Osteoblast (primary cell): ENCODE measurements around the gene IARS1. TPM values are rescaled to one million over a fixed set of nuclear protein-coding genes. Genes with fewer than 3 reads are reported as not detected.

Experiments used
- DNase-seq: peaks from one replicate; pipeline ENCODE4 v3.0.0; 2011; ENCODE audit warnings: low spot score, mixed read lengths; ENCODE audit not compliant: insufficient read length; ENCODE audit errors: missing footprints
- H2AFZ ChIP-seq: 2 replicates; pipeline ENCODE4 v1.6.0; 2011; ENCODE audit warnings: mild to moderate bottlenecking, low read length
- H3K27ac ChIP-seq: 2 replicates; pipeline ENCODE4 v1.5.1; 2011; ENCODE audit warnings: mild to moderate bottlenecking, low read depth, low read length, moderate library complexity
- H3K27me3 ChIP-seq: 2 replicates; pipeline ENCODE4 v1.6.0; 2012; ENCODE audit warnings: mild to moderate bottlenecking, control low read depth, inconsistent platforms, low read length, moderate library complexity; ENCODE audit not compliant: insufficient read depth
- H3K36me3 ChIP-seq: 2 replicates; pipeline ENCODE4 v1.5.1; 2011; ENCODE audit warnings: mild to moderate bottlenecking, low read length, control low read depth, moderate library complexity; ENCODE audit not compliant: insufficient read depth
- H3K4me1 ChIP-seq: 2 replicates; pipeline ENCODE4 v1.5.1; 2011; ENCODE audit warnings: mild to moderate bottlenecking, low read length, control low read depth, moderate library complexity; ENCODE audit not compliant: insufficient read depth
- H3K4me2 ChIP-seq: 2 replicates; pipeline ENCODE4 v1.6.0; 2011; ENCODE audit warnings: mild to moderate bottlenecking, low read length; ENCODE audit not compliant: insufficient read depth
- H3K4me3 ChIP-seq: fragments of 200-600 bp; sonication (generic); 3 replicates; pipeline ENCODE4 v1.5.1; 2012; ENCODE audit warnings: mild to moderate bottlenecking, low read length, inconsistent platforms; ENCODE audit not compliant: insufficient read depth
- H3K79me2 ChIP-seq: 2 replicates; pipeline ENCODE4 v1.6.0; 2012; ENCODE audit warnings: mild to moderate bottlenecking, low read length, control low read depth, inconsistent platforms; ENCODE audit not compliant: insufficient read depth
- H3K9me3 ChIP-seq: 2 replicates; pipeline ENCODE4 v1.5.1; 2011; ENCODE audit warnings: low read depth, low read length, control low read depth
- H4K20me1 ChIP-seq: 2 replicates; pipeline ENCODE4 v1.6.0; 2012; ENCODE audit warnings: mild to moderate bottlenecking, low read length, control low read depth; ENCODE audit not compliant: insufficient read depth
- total RNA-seq: library from RNA; depleted of rRNA; stranded (reverse); fragments of >200 nt; gene quantifications from 2 replicates; pipeline ENCODE4 v1.2.3, GENCODE V29; 2012
- TF ChIP-seq, protein P1 (sequence below): IDR thresholded peaks from 2 replicates; pipeline ENCODE4 v1.5.1; 2011; ENCODE audit warnings: mild to moderate bottlenecking, low read depth, low read length, moderate library complexity; ENCODE audit errors: extremely low read depth

IARS1 gene
- total RNA-seq, 1 donor = 529 TPM

DNA sequence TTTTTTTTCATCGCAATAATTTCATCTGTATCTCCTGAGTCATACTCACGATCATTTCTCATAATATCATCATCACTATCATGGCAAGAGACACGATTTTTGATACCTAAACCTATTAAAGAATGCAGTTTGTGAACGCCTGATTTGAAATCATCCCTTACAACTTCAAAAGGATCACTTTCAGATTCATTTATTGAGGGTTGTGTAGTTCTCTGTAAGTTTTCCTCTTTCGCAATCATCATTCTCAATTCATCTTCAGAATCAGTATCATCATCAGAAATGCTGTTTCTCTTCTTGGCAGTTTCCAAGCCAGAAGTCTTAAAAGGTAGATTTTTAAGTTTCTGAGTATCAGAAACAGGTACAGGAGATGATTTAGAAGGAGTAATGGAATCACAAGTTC lies 22.0 kb upstream of the IARS1 start:
- H3K79me2 ChIP-seq = peaks cover 22% of the 10 kb centered on the region
- H3K27ac ChIP-seq = no peak overlapping the region
- H2AFZ ChIP-seq = no peak overlapping the region
- no peaks in the 10 kb centered on the region for H3K27me3 ChIP-seq
- TF ChIP-seq, protein P1, sequence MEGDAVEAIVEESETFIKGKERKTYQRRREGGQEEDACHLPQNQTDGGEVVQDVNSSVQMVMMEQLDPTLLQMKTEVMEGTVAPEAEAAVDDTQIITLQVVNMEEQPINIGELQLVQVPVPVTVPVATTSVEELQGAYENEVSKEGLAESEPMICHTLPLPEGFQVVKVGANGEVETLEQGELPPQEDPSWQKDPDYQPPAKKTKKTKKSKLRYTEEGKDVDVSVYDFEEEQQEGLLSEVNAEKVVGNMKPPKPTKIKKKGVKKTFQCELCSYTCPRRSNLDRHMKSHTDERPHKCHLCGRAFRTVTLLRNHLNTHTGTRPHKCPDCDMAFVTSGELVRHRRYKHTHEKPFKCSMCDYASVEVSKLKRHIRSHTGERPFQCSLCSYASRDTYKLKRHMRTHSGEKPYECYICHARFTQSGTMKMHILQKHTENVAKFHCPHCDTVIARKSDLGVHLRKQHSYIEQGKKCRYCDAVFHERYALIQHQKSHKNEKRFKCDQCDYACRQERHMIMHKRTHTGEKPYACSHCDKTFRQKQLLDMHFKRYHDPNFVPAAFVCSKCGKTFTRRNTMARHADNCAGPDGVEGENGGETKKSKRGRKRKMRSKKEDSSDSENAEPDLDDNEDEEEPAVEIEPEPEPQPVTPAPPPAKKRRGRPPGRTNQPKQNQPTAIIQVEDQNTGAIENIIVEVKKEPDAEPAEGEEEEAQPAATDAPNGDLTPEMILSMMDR = no peak
- no peaks in the 10 kb centered on the region for H4K20me1 ChIP-seq
- H3K4me3 ChIP-seq = no peak overlapping the region
- no peaks in the 10 kb centered on the region for H3K9me3 ChIP-seq
- no peak for DNase-seq
- H3K4me1 ChIP-seq = no peaks in the 10 kb centered on the region
- no peak overlapping the region for H3K4me2 ChIP-seq
- peaks cover 61% of the 10 kb centered on the region for H3K36me3 ChIP-seq

DNA sequence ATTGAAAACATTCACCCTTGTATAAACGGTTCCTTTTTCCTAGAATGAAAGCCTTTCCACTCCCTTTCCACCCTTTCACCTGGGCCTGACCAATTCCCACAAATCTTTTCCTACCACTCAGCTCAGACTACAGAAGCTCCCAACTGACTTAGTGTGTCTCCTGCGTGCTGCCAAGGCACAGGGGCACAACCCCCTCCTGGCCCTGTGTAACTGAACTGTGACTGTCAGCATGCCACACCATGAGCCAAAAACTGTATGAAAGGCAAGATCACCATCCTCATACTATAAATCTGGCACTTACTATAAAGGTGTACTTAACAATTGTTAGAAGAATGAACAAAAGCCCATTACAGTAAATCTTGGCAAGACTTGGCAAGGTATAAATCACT lies 20.1 kb upstream of the IARS1 start:
- H3K36me3 ChIP-seq = peaks cover 60% of the 10 kb centered on the region

DNA sequence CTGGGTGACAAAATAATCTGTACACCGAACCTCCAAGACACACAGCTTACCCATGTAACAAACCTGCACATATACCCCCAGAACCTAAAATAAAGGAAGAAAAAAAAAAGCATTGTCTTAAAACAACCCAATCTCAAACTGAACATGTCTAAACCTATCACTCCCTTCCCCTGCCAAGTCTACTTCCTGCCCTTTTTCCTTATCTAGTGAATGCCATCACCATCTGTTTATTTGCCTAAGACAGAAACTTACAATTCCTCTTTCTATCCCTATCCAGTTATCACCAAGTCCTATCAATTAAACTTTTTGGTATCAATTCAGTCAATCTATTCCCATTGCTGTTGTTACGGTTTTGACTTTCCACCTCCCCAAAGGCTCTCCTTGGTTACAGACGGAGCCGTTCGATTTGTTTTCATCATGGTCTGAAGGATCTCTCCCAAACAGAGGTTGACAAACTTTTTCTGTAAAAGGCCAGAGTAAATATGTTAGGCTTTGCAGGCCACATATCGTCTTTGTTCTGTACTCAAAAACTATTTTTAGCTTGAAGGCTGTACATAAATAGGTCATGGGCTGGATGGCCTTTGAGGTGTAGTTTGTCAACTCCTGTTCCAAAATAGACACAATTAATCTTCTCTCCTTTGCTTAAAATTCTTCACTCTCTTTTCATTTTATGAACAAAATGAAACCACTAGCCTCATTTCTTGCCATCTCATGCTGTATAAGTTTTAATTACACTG lies 19.6 kb upstream of the IARS1 start:
- DNase-seq = no peak
- TF ChIP-seq, protein P1 = no peak
- H3K9me3 ChIP-seq = no peaks in the 10 kb centered on the region
- H4K20me1 ChIP-seq = no peaks in the 10 kb centered on the region
- H3K4me1 ChIP-seq = no peaks in the 10 kb centered on the region
- H2AFZ ChIP-seq = no peak overlapping the region
- no peak overlapping the region for H3K27ac ChIP-seq
- H3K36me3 ChIP-seq = peaks cover 60% of the 10 kb centered on the region
- no peaks in the 10 kb centered on the region for H3K27me3 ChIP-seq
- no peak overlapping the region for H3K4me2 ChIP-seq
- H3K79me2 ChIP-seq = peaks cover 22% of the 10 kb centered on the region
- no peak overlapping the region for H3K4me3 ChIP-seq

More for the DNA sequence above, 20.1 kb upstream of the IARS1 start:
- Histone ChIP-seq H3K4me3 (no peak overlapping the region), H4K20me1 (no peaks in the 10 kb centered on the region), H3K9me3 (no peaks in the 10 kb centered on the region), H3K4me2 (no peak overlapping the region), H3K27ac (no peak overlapping the region), H3K4me1 (no peaks in the 10 kb centered on the region), H3K27me3 (no peaks in the 10 kb centered on the region), H2AFZ (no peak overlapping the region), H3K79me2 (peaks cover 22% of the 10 kb centered on the region)
- TF ChIP-seq, protein P1 = no peak
- DNase-seq = no peak

DNA sequence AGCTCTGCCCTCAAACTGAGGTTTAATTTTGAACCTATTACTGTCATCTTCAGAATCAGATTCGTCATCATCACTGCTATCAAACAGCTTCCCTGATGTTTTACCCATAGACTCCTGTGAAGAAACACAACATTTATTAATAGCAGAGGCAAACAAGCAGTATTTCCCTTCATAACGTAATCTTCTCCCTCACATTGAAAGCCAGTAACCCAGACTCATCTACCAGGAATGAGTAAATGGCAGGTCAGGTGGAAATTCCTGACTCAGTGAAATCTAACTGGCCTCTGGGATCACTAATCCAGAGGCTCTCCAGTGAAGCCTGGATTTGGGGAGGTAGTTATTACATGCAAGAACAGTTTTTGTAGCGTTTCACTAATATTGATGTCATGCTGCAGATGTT lies 17.1 kb upstream of the IARS1 start:
- TF ChIP-seq, protein P1 = no peak
- H3K36me3 ChIP-seq = peaks cover 58% of the 10 kb centered on the region

More for the DNA sequence above, 17.1 kb upstream of the IARS1 start:
- Histone ChIP-seq H3K79me2 (peaks cover 22% of the 10 kb centered on the region), H2AFZ (no peak overlapping the region), H3K27me3 (no peaks in the 10 kb centered on the region), H3K9me3 (no peaks in the 10 kb centered on the region), H3K27ac (no peak overlapping the region), H3K4me2 (no peak overlapping the region), H3K4me3 (no peak overlapping the region), H3K4me1 (no peaks in the 10 kb centered on the region), H4K20me1 (no peaks in the 10 kb centered on the region)
- no peak for DNase-seq
